Cardiac muscle cell (in vitro differentiated cells and primary cell): Measurements from ENCODE around the gene SFXN3. TPM values are rescaled to one million over a fixed set of nuclear protein-coding genes. Genes with fewer than 3 reads are reported as not detected.
A peak's percentile ranks its signal among the peaks of the same experiment; 100 is the strongest.

Source experiments
- DNase-seq, 2 donors: peaks; one replicate each; pipeline versions ENCODE4 v3.0.0 to v3.0.0-alpha.2; 2010 to 2017; ENCODE audit warnings: low read depth in 1 of 2, low spot score in 1 of 2
- H3K27ac ChIP-seq: fragments of 200-600 bp; sonication (generic); 2 replicates; pipeline ENCODE4 v1.5.1; 2016
- H3K27me3 ChIP-seq: fragments of 200-600 bp; sonication (generic); 2 replicates; pipeline ENCODE4 v1.6.0; 2016; ENCODE audit warnings: control low read depth
- H3K36me3 ChIP-seq: fragments of 200-600 bp; sonication (generic); 2 replicates; pipeline ENCODE4 v1.5.1; 2016; ENCODE audit warnings: control low read depth
- H3K4me1 ChIP-seq: fragments of 200-600 bp; sonication (generic); 2 replicates; pipeline ENCODE4 v1.8.1; 2017; ENCODE audit warnings: low read depth, mild to moderate bottlenecking, mixed run types
- H3K4me3 ChIP-seq: fragments of 200-600 bp; sonication (generic); 2 replicates; pipeline ENCODE4 v1.5.1; 2016; ENCODE audit warnings: mild to moderate bottlenecking
- H3K9me3 ChIP-seq: fragments of 200-600 bp; sonication (generic); 2 replicates; pipeline ENCODE4 v1.5.1; 2017; ENCODE audit warnings: low read depth, mild to moderate bottlenecking, control low read depth
- polyA plus RNA-seq: library from polyadenylated mRNA; unstranded; fragments of >200 nt; fragmentation: Nextera tagmentation; extraction: Ambion mirVana; gene quantifications from 2 replicates; pipeline ENCODE4 v1.2.1, GENCODE V29; 2016
- total RNA-seq: library from RNA; depleted of rRNA; stranded (reverse); fragments of >200 nt; gene quantifications from 2 replicates; pipeline ENCODE4 v1.2.3, GENCODE V29; 2016
- TF ChIP-seq, protein P1 (sequence below): IDR thresholded peaks from 2 replicates; pipeline ENCODE4 v1.5.1; 2012; ENCODE audit warnings: low read depth, mild to moderate bottlenecking, low read length

Gene SFXN3
- total and polyA plus RNA-seq, 2 experiments from 2014 or later = 23.4 to 37.8 TPM

DNA sequence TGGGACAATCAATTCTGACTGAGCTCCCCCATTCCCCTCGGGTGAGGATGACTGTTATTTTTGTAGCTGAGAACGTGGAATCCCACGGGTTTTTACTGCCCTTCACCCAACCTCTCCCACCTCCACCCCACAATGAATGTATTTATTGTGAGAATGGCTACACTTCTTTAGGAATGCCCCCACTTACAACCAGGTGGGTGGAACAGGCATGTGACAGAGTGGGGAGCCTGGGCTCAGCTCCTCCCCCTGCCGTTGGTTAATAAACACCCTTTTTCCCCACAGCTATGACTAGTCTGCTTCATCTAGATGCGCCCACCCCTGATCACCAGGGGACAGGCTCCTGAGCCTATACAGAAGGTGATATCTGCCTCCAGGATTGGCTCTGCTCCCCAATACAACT lies 45.7 kb upstream of the SFXN3 start:
- Histone ChIP-seq H3K4me1 (peaks cover 7% of the 10 kb centered on the region), H3K4me3 (no peak overlapping the region), H3K27me3 (no peaks in the 10 kb centered on the region), H3K36me3 (peaks cover 11% of the 10 kb centered on the region), H3K9me3 (no peaks in the 10 kb centered on the region), H3K27ac (no peak overlapping the region)
- DNase-seq = no peak
- TF ChIP-seq, protein P1, sequence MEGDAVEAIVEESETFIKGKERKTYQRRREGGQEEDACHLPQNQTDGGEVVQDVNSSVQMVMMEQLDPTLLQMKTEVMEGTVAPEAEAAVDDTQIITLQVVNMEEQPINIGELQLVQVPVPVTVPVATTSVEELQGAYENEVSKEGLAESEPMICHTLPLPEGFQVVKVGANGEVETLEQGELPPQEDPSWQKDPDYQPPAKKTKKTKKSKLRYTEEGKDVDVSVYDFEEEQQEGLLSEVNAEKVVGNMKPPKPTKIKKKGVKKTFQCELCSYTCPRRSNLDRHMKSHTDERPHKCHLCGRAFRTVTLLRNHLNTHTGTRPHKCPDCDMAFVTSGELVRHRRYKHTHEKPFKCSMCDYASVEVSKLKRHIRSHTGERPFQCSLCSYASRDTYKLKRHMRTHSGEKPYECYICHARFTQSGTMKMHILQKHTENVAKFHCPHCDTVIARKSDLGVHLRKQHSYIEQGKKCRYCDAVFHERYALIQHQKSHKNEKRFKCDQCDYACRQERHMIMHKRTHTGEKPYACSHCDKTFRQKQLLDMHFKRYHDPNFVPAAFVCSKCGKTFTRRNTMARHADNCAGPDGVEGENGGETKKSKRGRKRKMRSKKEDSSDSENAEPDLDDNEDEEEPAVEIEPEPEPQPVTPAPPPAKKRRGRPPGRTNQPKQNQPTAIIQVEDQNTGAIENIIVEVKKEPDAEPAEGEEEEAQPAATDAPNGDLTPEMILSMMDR = no peak

DNA sequence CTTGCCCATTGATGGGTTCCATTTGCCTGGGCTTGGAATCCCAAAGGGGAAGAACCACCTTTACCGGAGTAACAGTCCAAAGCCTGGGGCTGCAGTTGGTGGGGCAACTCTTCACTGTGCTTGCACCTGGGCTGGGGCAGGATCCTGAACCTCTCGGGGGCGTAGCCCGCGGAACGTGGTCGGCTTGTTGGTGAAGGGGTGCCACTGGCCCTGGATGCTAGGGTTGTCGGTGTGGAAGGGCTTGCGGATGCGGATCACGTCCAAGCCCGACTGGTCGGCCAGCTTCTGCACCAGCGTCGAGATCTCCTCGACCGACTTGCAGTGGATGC lies 44.4 kb upstream of the SFXN3 start:
- DNase-seq = no peak
- Histone ChIP-seq H3K27me3 (no peaks in the 10 kb centered on the region), H3K27ac (peak overlapping the region; percentile 94), H3K9me3 (no peaks in the 10 kb centered on the region), H3K4me3 (peak overlapping the region; percentile 82), H3K4me1 (peaks cover 7% of the 10 kb centered on the region), H3K36me3 (peaks cover 14% of the 10 kb centered on the region)
- TF ChIP-seq, protein P1 = no peak

DNA sequence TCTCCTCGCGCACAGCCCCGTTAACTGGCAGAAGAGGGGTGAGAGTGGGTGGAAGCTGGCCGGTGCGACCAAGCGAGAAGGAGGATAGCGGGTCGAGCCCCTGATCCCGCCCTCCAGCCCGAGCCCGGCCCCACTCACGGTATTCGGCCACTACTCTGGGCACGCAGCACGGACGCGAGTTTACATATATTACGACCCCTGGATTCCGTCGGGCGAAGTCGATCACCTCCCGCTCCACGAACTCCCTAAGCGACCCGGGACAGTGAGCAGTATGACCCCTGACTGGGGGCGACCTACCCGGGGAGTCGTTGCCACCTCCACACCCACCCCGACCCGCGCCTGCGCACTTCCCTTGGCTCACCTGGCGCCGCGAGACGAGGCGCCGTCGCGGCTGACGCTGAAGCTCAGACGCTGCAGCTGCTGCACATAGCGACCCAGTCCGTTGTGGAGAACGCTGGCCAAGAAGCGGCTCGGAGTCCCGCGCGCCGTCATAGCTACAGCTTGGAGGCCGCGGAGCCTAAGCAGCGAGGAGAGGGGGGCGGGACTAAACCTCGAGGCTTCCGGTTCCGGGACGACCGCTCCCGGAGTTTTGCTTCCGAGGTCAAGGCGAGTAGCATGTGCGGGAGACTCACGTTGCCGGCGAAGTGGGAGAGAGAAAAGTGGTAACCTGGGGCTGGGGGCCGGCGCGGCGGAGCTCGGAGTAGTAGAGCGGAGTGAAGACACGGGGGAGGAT lies 43.9 kb upstream of the SFXN3 start, which contains the start of the genes MRPL43 and TWNK:
Gene MRPL43 (minus strand): TSS at position 546 of the 733 bp plus-strand sequence. CDS start 54 bp downstream, at position 492.
Gene TWNK (plus strand): TSS at position 592 of the 733 bp plus-strand sequence. CDS start 668 bp downstream, outside the sequence.
- TF ChIP-seq, protein P1 = no peak
- no peaks in the 10 kb centered on the region for H3K9me3 ChIP-seq
- H3K27me3 ChIP-seq = no peaks in the 10 kb centered on the region
- H3K27ac ChIP-seq = peak within 1 kb of the TSS; percentile 94
- peaks cover 13% of the 10 kb centered on the region for H3K36me3 ChIP-seq
- peak within 1 kb of the TSS; percentile 82 for H3K4me3 ChIP-seq
- peaks cover 7% of the 10 kb centered on the region for H3K4me1 ChIP-seq
- DNase-seq = peak; percentile 76 to 89

DNA sequence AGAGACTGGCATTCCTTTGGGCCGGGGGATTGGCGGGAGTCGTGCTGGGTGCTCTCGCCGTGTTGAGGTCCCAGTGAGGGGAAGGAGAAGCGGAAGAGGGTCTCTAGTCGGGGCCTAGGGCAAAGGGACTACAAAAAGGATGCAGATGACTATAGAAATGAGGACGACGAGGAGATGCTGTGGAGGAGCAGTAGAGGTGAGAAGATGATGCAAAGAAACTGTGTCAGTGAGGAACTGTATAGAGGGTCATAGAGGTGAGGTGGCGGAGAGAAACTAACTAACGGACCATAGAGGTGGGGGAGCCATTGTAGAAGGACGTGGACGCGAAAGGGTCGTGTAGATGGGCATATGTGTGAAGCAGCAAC lies 43.4 kb upstream of the SFXN3 start:
- H3K27ac ChIP-seq = peak overlapping the region; percentile 94

DNA sequence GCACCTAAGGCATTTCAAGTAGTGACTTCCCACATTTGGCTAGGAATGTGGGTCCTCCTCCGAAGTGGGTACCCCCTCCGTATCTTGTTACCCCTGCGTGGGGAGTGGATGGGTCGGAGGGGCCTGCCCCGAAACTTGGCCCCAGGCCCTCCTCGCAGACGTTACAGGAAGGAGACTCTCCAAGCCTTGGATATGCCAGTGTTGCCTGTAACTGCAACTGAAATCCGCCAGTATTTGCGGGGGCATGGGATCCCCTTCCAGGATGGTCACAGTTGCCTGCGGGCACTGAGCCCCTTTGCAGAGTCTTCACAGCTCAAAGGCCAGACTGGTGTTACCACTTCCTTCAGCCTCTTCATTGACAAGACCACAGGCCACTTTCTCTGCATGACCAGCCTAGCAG lies 42.9 kb upstream of the SFXN3 start:
- Histone ChIP-seq H3K27me3 (no peaks in the 10 kb centered on the region), H3K36me3 (peaks cover 13% of the 10 kb centered on the region), H3K27ac (no peak overlapping the region), H3K9me3 (no peaks in the 10 kb centered on the region), H3K4me3 (peak overlapping the region; percentile 82), H3K4me1 (peaks cover 7% of the 10 kb centered on the region)
- no peak for DNase-seq
- TF ChIP-seq, protein P1 = no peak

More for the DNA sequence above, 43.4 kb upstream of the SFXN3 start:
- no peak for DNase-seq
- Histone ChIP-seq H3K9me3 (no peaks in the 10 kb centered on the region), H3K27me3 (no peaks in the 10 kb centered on the region), H3K4me3 (peak overlapping the region; percentile 82), H3K4me1 (peaks cover 7% of the 10 kb centered on the region), H3K36me3 (peaks cover 13% of the 10 kb centered on the region)
- TF ChIP-seq, protein P1 = no peak
